GM23338 (cell line): ENCODE data around the gene KRT84. TPM values are rescaled to one million over a fixed set of nuclear protein-coding genes. Genes with fewer than 3 reads are reported as not detected.

ENCODE experiments used
- ATAC-seq: fragments of 200-7000 bp; cut with Tn5 transposase; 3 replicates; pipeline ENCODE4 v1.9.1; 2020
- DNase-seq: peaks from one replicate; pipeline ENCODE4 v3.0.0-alpha.2; 2015; ENCODE audit warnings: low spot score
- H2AFZ ChIP-seq: fragments of 200-600 bp; sonication (generic); 2 replicates; pipeline ENCODE4 v1.8.0; 2016; ENCODE audit warnings: antibody characterized with exemption, mild to moderate bottlenecking, moderate library complexity
- H3F3A ChIP-seq: fragments of 200-600 bp; sonication (generic); replicated peaks from 2 replicates; pipeline ENCODE4 v1.8.0; 2017; ENCODE audit warnings: antibody characterized with exemption, mixed run types, low read depth
- H3K27ac ChIP-seq: fragments of 200-600 bp; sonication (generic); 2 replicates; pipeline ENCODE4 v1.6.1; 2016; ENCODE audit warnings: low read depth
- H3K27me3 ChIP-seq: fragments of 200-600 bp; sonication (generic); 2 replicates; pipeline ENCODE4 v1.8.0; 2016; ENCODE audit warnings: mild to moderate bottlenecking, mixed run types, moderate library complexity; ENCODE audit not compliant: insufficient read depth
- H3K36me3 ChIP-seq: fragments of 200-600 bp; sonication (generic); 2 replicates; pipeline ENCODE4 v1.8.0; 2016; ENCODE audit warnings: mild to moderate bottlenecking; ENCODE audit not compliant: insufficient read depth
- H3K4me1 ChIP-seq: fragments of 200-600 bp; sonication (generic); 2 replicates; pipeline ENCODE4 v1.8.0; 2016; ENCODE audit warnings: mild to moderate bottlenecking, moderate library complexity; ENCODE audit not compliant: insufficient read depth
- H3K4me2 ChIP-seq: fragments of 200-600 bp; sonication (generic); 2 replicates; pipeline ENCODE4 v1.7.1; 2017; ENCODE audit warnings: mixed run types
- H3K4me3 ChIP-seq: fragments of 200-600 bp; sonication (generic); 2 replicates; pipeline ENCODE4 v1.6.1; 2016; ENCODE audit warnings: mixed run types
- H3K79me2 ChIP-seq: fragments of 200-600 bp; sonication (generic); replicated peaks from 2 replicates; pipeline ENCODE4 v1.8.0; 2017; ENCODE audit warnings: mild to moderate bottlenecking; ENCODE audit not compliant: insufficient read depth
- H3K9me2 ChIP-seq: fragments of 200-600 bp; sonication (generic); 2 replicates; pipeline ENCODE4 v1.8.0; 2017; ENCODE audit not compliant: insufficient read depth
- H4K20me1 ChIP-seq: fragments of 200-600 bp; sonication (generic); replicated peaks from 2 replicates; pipeline ENCODE4 v1.8.0; 2017; ENCODE audit warnings: mild to moderate bottlenecking; ENCODE audit not compliant: insufficient read depth
- H3K27ac Mint-ChIP-seq: 2 replicates; pipeline ENCODE4 v1.8.0; 2020; ENCODE audit warnings: inconsistent platforms, mild to moderate bottlenecking, moderate library complexity, mixed read lengths
- H3K27me3 Mint-ChIP-seq: 3 replicates; pipeline ENCODE4 v1.8.0; 2022; ENCODE audit warnings: low read depth, mild to moderate bottlenecking, moderate library complexity, mixed read lengths, inconsistent platforms; ENCODE audit not compliant: insufficient read depth, poor library complexity
- H3K36me3 Mint-ChIP-seq: 3 replicates; pipeline ENCODE4 v1.8.0; 2021; ENCODE audit warnings: low read depth, mild to moderate bottlenecking, inconsistent platforms, moderate library complexity, mixed read lengths
- H3K4me1 Mint-ChIP-seq: 3 replicates; pipeline ENCODE4 v1.8.0; 2020; ENCODE audit warnings: mild to moderate bottlenecking, inconsistent platforms, mixed read lengths
- H3K4me3 Mint-ChIP-seq: 3 replicates; pipeline ENCODE4 v1.8.0; 2021; ENCODE audit warnings: moderate library complexity, mild to moderate bottlenecking, inconsistent platforms, mixed read lengths
- H3K9me3 Mint-ChIP-seq: 3 replicates; pipeline ENCODE4 v1.8.0; 2020; ENCODE audit warnings: moderate library complexity, mild to moderate bottlenecking, inconsistent platforms, mixed read lengths
- CREB1 ChIP-seq: fragments of 250-450 bp; sonication (Bioruptor Pico); IDR thresholded peaks from 2 replicates; pipeline ENCODE4 v1.5.0; 2020; ENCODE audit warnings: low read depth, mild to moderate bottlenecking, moderate library complexity
- EZH2phosphoT487 ChIP-seq: fragments of 200-600 bp; sonication (generic); IDR thresholded peaks from one replicate; pipeline ENCODE4 v1.8.1; 2018; ENCODE audit warnings: antibody characterized with exemption; ENCODE audit not compliant: unreplicated experiment
- JUNB ChIP-seq: IDR thresholded peaks from one replicate; pipeline ENCODE4 v1.6.1; 2016; ENCODE audit warnings: antibody characterized with exemption; ENCODE audit not compliant: unreplicated experiment
- NANOG ChIP-seq: IDR thresholded peaks from 2 replicates; pipeline ENCODE4 v1.6.1; 2016; ENCODE audit warnings: antibody characterized with exemption, borderline replicate concordance
- POLR2AphosphoS5 ChIP-seq: IDR thresholded peaks from 2 replicates; pipeline ENCODE4 v1.6.1; 2016; ENCODE audit warnings: antibody characterized with exemption, low read depth
- REST ChIP-seq: IDR thresholded peaks from one replicate; pipeline ENCODE4 v1.6.1; 2018; ENCODE audit warnings: antibody characterized with exemption; ENCODE audit not compliant: unreplicated experiment
- ZNF331 ChIP-seq: fragments of 250-450 bp; sonication (Bioruptor Pico); IDR thresholded peaks from 2 replicates; pipeline ENCODE4 v1.5.0; 2020; ENCODE audit warnings: low read depth, mild to moderate bottlenecking, moderate library complexity
- polyA plus RNA-seq: library from polyadenylated mRNA; unstranded; fragments of >200 nt; fragmentation: Nextera tagmentation; extraction: Ambion mirVana; gene quantifications from 2 replicates; pipeline ENCODE4 v1.2.1, GENCODE V29; 2016
- total RNA-seq: library from RNA; depleted of rRNA; stranded (reverse); fragments of >200 nt; shearing (Covaris generic); gene quantifications from 2 replicates; pipeline ENCODE4 v1.2.3, GENCODE V29; 2014
- TF ChIP-seq, protein P1 (sequence below): fragments of 250-450 bp; sonication (Bioruptor Pico); IDR thresholded peaks from 2 replicates; pipeline ENCODE4 v1.5.0; 2020; ENCODE audit warnings: mild to moderate bottlenecking, moderate library complexity

KRT84 gene
- total and polyA plus RNA-seq, 2 experiments from 2014 or later = not detected

DNA sequence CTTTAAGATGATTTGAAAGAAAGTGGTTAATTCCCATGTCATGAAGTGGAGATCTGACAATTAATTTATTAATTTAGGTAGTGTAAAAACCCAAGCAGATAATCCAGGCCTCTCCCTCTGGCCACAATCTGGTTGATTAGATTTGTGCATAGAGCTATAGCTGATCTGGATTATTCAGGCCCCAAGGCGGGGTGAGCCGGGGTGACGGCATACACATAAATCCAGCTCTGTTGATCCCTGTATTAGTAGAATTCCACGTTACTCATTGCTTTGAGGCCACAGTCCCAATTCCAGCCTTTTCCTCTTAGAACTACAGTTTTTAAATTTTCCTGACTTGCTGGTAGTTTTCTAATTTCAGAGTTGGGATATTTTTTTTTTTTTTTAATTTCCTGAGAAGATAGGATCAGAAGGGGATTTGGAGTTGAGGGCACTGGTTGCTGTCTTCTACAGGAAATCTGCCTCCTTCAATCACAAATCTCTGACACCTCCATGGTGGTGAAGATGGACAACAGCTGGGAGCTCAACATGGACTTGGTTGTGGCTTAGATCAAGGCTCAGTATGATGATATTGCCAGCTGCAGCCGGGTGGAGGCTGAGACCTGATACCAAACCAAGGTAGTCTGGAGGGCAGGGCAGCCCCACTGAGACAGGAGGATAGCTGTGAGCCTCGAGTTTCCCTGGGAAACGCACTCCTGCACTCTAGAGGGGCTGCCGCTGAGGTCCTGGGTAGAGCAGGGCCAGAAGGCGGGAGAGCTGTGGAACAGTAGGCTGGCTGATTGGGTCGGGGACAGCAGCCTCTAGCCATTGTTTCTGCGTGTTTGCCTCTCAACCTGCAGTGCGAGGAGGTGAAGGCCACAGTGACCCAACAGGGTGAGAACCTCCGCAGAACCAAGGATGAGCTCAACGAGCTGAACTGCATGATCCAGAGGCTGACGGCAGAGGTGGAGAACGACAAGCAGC, 37.6 kb downstream of the KRT84 start (continued):
- no peak for TF ChIP-seq REST

- H3K79me2 ChIP-seq = no peaks in the 10 kb centered on the region
- no peaks in the 10 kb centered on the region; the same call in 1 of the 2 replicates for H4K20me1 ChIP-seq
- DNase-seq (no peak), ATAC-seq (no peak)
- Mint-ChIP-seq H3K27ac (no peak overlapping the region; the same call in 1 of the 2 replicates), H3K36me3 (no peaks in the 10 kb centered on the region), H3K9me3 (no peaks in the 10 kb centered on the region), H3K4me1 (no peaks in the 10 kb centered on the region), H3K27me3 (peaks cover 9% of the 10 kb centered on the region), H3K4me3 (no peak overlapping the region)
- no peaks in the 10 kb centered on the region for H3K9me2 ChIP-seq
- H3K4me2 ChIP-seq = no peak overlapping the region
- H3K4me1 ChIP-seq = no peaks in the 10 kb centered on the region
- H3K4me3 ChIP-seq = no peak overlapping the region
- H3F3A ChIP-seq = no peaks in the 10 kb centered on the region
- H3K27ac ChIP-seq = no peak overlapping the region
- no peaks in the 10 kb centered on the region for H3K27me3 ChIP-seq
- H3K36me3 ChIP-seq = no peaks in the 10 kb centered on the region
- H2AFZ ChIP-seq = no peak overlapping the region
- TF ChIP-seq, protein P1, sequence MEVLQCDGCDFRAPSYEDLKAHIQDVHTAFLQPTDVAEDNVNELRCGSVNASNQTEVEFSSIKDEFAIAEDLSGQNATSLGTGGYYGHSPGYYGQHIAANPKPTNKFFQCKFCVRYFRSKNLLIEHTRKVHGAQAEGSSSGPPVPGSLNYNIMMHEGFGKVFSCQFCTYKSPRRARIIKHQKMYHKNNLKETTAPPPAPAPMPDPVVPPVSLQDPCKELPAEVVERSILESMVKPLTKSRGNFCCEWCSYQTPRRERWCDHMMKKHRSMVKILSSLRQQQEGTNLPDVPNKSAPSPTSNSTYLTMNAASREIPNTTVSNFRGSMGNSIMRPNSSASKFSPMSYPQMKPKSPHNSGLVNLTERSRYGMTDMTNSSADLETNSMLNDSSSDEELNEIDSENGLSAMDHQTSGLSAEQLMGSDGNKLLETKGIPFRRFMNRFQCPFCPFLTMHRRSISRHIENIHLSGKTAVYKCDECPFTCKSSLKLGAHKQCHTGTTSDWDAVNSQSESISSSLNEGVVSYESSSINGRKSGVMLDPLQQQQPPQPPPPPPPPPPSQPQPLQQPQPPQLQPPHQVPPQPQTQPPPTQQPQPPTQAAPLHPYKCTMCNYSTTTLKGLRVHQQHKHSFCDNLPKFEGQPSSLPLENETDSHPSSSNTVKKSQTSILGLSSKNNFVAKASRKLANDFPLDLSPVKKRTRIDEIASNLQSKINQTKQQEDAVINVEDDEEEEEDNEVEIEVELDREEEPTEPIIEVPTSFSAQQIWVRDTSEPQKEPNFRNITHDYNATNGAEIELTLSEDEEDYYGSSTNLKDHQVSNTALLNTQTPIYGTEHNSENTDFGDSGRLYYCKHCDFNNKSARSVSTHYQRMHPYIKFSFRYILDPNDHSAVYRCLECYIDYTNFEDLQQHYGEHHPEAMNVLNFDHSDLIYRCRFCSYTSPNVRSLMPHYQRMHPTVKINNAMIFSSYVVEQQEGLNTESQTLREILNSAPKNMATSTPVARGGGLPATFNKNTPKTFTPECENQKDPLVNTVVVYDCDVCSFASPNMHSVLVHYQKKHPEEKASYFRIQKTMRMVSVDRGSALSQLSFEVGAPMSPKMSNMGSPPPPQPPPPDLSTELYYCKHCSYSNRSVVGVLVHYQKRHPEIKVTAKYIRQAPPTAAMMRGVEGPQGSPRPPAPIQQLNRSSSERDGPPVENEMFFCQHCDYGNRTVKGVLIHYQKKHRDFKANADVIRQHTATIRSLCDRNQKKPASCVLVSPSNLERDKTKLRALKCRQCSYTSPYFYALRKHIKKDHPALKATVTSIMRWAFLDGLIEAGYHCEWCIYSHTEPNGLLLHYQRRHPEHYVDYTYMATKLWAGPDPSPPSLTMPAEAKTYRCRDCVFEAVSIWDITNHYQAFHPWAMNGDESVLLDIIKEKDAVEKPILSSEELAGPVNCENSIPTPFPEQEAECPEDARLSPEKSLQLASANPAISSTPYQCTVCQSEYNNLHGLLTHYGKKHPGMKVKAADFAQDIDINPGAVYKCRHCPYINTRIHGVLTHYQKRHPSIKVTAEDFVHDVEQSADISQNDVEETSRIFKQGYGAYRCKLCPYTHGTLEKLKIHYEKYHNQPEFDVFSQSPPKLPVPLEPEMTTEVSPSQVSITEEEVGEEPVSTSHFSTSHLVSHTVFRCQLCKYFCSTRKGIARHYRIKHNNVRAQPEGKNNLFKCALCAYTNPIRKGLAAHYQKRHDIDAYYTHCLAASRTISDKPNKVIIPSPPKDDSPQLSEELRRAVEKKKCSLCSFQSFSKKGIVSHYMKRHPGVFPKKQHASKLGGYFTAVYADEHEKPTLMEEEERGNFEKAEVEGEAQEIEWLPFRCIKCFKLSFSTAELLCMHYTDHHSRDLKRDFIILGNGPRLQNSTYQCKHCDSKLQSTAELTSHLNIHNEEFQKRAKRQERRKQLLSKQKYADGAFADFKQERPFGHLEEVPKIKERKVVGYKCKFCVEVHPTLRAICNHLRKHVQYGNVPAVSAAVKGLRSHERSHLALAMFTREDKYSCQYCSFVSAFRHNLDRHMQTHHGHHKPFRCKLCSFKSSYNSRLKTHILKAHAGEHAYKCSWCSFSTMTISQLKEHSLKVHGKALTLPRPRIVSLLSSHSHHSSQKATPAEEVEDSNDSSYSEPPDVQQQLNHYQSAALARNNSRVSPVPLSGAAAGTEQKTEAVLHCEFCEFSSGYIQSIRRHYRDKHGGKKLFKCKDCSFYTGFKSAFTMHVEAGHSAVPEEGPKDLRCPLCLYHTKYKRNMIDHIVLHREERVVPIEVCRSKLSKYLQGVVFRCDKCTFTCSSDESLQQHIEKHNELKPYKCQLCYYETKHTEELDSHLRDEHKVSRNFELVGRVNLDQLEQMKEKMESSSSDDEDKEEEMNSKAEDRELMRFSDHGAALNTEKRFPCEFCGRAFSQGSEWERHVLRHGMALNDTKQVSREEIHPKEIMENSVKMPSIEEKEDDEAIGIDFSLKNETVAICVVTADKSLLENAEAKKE (CRISPR knock-in tag) = no peak
- no peak for TF ChIP-seq ZNF331
- no peak for TF ChIP-seq CREB1
- no peak for TF ChIP-seq EZH2phosphoT487
- no peak for TF ChIP-seq JUNB
- TF ChIP-seq REST = no peak
- TF ChIP-seq NANOG = no peak
- TF ChIP-seq POLR2AphosphoS5 = no peak
Measured at GRCh38 chr12:52347016-52347415, 38.4 kb downstream of the KRT84 start.
